Measurements from ENCODE around the gene PMF1. TPM values are rescaled to one million over a fixed set of nuclear protein-coding genes. Genes with fewer than 3 reads are reported as not detected.

Gene PMF1
- total and polyA plus RNA-seq, 2 of the 13 experiments (the other 11 are each of a cell fraction or from before 2014, with no cell fraction given): 72.5 to 89.0 TPM

- no peak for TF ChIP-seq ZNF280B (CRISPR knock-in tag; IDR thresholded peaks at IDR 0.05; ENCODE audit: borderline replicate concordance)
- no peak for TF ChIP-seq CBX1 (IDR thresholded peaks at IDR 0.05; ENCODE audit: low read depth)
- no peak for TF ChIP-seq PTBP1 (IDR thresholded peaks at IDR 0.05; ENCODE audit: low read depth, low read length, poor library complexity, severe bottlenecking)
- peak in 1 of 2 experiments; percentile 39; a peak in 1 of 4 replicates for TF ChIP-seq HMGXB4 (CRISPR knock-in tag; IDR thresholded peaks at IDR 0.05; ENCODE audit: borderline replicate concordance in 1 of 2, low read depth in 1 of 2)
- TF ChIP-seq ARID3A (IDR thresholded peaks at IDR 0.05; ENCODE audit: low read depth, low read length): no peak
- TF ChIP-seq ZNF883 (CRISPR knock-in tag; IDR thresholded peaks at IDR 0.05; ENCODE audit: not compliant biosample characterization): no peak
- no peak for TF ChIP-seq PCBP1 (IDR thresholded peaks at IDR 0.05; ENCODE audit: borderline replicate concordance, low read depth, low read length)
- peak; percentile 39; the same call in 1 of the 3 replicates for TF ChIP-seq MXI1 (IDR thresholded peaks at IDR 0.05; ENCODE audit: borderline replicate concordance, low read depth, low read length)
- peak; percentile 28; the same call in 1 of the 2 replicates for TF ChIP-seq MXD4 (CRISPR knock-in tag; IDR thresholded peaks at IDR 0.05)
- TF ChIP-seq ZSCAN25 (CRISPR knock-in tag; IDR thresholded peaks at IDR 0.05): no peak
- TF ChIP-seq ZNF629 (CRISPR knock-in tag; conservative IDR thresholded peaks at IDR 0.05): no peak
- no peak for TF ChIP-seq CAMTA2 (CRISPR knock-in tag; IDR thresholded peaks at IDR 0.05; ENCODE audit: borderline replicate concordance)
- peak; percentile 50; the same call in 1 of the 2 replicates for TF ChIP-seq MAZ (IDR thresholded peaks at IDR 0.05; ENCODE audit: borderline replicate concordance, low read depth, low read length)
- no peak for TF ChIP-seq MAZ (CRISPR knock-in tag; IDR thresholded peaks at IDR 0.05; ENCODE audit: low read depth)
- TF ChIP-seq HCFC1 (IDR thresholded peaks at IDR 0.05; ENCODE audit: low read depth, low read length): peak; percentile 74
- no peak for TF ChIP-seq TOPORS (CRISPR knock-in tag; IDR thresholded peaks at IDR 0.05)
- TF ChIP-seq SOX5 (CRISPR knock-in tag; IDR thresholded peaks at IDR 0.05; ENCODE audit: borderline replicate concordance): peak; percentile 51; the same call in 1 of the 2 replicates
- no peak for TF ChIP-seq ZKSCAN8 (CRISPR knock-in tag; IDR thresholded peaks at IDR 0.05; ENCODE audit: borderline replicate concordance)
- peak; percentile 57 for TF ChIP-seq SIN3B (IDR thresholded peaks at IDR 0.05; ENCODE audit: low read length)
- peak; percentile 55; the same call in 1 of the 2 replicates for TF ChIP-seq HOMEZ (CRISPR knock-in tag; IDR thresholded peaks at IDR 0.05; ENCODE audit: low read depth)
- peak; percentile 85 for TF ChIP-seq ATF1 (CRISPR knock-in tag; IDR thresholded peaks at IDR 0.05)
- TF ChIP-seq ZIK1 (CRISPR knock-in tag; IDR thresholded peaks at IDR 0.05; ENCODE audit: borderline replicate concordance, low read depth): no peak
- TF ChIP-seq ISL2 (CRISPR knock-in tag; IDR thresholded peaks at IDR 0.05): peak; percentile 23; the same call in 1 of the 2 replicates
- TF ChIP-seq ZNF256 (CRISPR knock-in tag; conservative IDR thresholded peaks at IDR 0.05): no peak
These were observed 19.1 kb upstream of the PMF1 start, which contains the start of gene SLC25A44 (continued) for GRCh38 chr1:156193488-156194299.

Data from HepG2 (cell line).